GM21360 (cell line): ENCODE results near the gene SPHKAP.
"Not testable (repeated sequence)": the region's sequence is repeated elsewhere in the genome, so short reads cannot be mapped to it uniquely, and the experiment has no call there.

Source experiments
- ATAC-seq: cut with Tn5 transposase; IDR thresholded peaks from one replicate; pipeline ENCODE4 v1.9.1; 2021; ENCODE audit warnings: mild to moderate bottlenecking, moderate library complexity; ENCODE audit not compliant: unreplicated experiment

SPHKAP gene

DNA sequence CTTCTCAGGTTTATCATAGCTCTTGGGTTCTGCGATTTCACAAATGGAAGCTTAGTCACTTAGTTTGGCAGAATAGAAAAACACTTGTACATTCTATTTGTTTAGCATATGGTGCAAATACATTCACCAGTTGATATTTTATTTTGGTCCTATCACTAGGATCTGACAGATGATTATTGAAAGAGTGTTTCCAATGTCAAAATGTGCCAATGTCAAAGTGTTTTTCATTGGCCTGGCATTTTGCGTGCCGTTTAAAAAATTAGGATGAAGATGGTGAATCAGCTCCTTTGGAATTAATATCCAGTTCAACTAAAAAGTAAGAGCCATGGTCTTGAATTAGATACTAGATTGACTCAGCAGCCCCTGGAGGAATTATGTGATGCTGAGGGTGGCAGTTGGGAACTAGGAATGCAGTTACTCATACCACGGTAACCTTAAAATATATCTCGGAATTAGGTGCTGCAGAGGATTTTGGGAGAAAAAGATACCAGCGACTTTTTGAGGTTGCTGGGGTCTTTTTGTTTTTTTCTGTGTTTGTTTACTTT lies 87.0 kb downstream of the SPHKAP start:
- no peak for ATAC-seq

GRCh38 chr2:228092056-228092455 lies 89.4 kb downstream of the SPHKAP start:
- no peak for ATAC-seq

DNA sequence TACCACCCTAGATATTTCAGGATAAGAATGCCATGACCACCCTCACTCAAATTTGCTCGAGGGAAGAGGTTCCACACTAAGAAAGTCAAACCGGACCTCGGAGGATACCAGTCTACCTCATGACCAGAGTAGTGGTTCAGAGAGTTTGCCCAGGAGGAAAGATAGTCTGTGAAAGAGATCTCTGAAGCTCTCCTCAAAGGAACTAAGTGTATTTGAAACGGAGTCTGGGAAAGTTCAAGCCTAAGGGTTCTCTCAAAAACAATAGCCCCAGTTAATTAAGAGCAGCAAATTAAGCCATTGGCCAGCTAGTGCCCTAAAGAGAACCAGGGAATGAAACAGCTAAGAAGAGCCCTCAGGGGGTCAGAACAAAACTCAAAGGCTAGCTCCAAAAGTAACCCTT lies 94.9 kb downstream of the SPHKAP start:
- no peak for ATAC-seq

GRCh38 chr2:228084717-228085116 lies 96.8 kb downstream of the SPHKAP start:
- no peak for ATAC-seq

DNA sequence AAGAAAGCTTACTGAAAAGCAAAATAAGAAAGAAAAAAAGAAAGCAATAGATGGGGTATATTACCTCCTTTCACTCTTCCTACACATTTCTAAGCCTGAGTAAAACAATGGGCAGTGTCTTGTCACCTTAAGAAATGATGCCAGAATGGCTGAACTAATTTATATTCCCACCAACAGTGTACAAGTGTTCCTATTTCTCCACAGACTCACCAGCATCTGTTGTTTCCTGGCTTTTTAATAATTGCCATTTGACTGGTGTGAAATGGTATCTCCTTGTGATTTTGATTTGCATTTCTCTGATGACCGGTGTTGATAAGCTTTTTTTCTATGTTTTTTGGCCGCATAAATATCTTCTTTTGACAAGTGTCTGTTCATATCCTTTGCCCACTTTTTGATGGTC lies 98.4 kb downstream of the SPHKAP start:
- no peak for ATAC-seq

- ATAC-seq = no peak
Observed at GRCh38 chr2:228082571-228082970, 98.9 kb downstream of the SPHKAP start.

DNA sequence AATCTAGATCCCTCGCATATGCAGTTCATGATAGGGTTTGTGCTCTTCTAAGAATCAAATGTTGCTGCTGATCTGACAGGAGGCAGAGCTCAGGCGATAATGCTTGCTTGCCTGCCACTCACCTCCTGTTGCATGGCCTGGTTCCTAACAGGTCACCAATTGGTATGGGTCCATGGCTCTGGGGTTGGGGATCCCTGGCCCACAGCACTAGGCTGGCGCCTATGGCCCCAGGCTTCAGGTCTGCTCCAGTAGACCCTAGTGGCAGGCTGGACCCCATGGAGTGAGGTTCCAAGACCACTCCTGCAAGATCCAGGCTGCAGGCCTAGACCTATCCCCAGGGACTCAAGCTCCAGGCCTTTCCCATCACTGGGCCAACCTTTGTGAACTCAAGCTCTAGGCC lies 102.3 kb downstream of the SPHKAP start:
- no peak for ATAC-seq

GRCh38 chr2:228076695-228077094 lies 104.8 kb downstream of the SPHKAP start:
- ATAC-seq = not testable (repeated sequence)

GRCh38 chr2:228072669-228073068 lies 108.8 kb downstream of the SPHKAP start:
- ATAC-seq = no peak

GRCh38 chr2:228067309-228067708 lies 114.2 kb downstream of the SPHKAP start:
- ATAC-seq = no peak

- ATAC-seq = no peak
Observed at GRCh38 chr2:228066126-228066798, 115.2 kb downstream of the SPHKAP start.

- ATAC-seq = no peak
Observed at GRCh38 chr2:228065686-228066085, 115.8 kb downstream of the SPHKAP start.

GRCh38 chr2:228064796-228065315 lies 116.6 kb downstream of the SPHKAP start:
- no peak for ATAC-seq

- ATAC-seq = no peak
Observed at GRCh38 chr2:228064024-228064423, 117.5 kb downstream of the SPHKAP start.

GRCh38 chr2:228063558-228063957 lies 117.9 kb downstream of the SPHKAP start:
- no peak for ATAC-seq

DNA sequence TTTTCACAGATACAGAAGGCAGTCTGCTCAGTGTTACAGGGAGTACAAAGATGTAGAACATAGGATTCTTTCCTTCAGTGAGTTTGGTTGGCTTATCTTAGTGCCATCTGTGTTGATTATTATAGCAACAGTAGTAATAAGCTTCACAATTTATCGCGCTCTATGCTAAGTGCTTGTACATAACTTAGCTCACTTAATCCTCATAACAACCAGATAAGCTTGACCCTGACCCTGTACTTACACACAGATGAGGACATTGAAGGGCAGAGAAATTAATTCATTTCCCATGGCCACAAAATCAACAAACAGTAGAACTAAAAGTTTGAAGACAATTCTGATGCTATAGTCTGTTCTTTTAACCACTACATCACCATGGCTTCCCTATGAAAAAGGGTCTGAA lies 121.8 kb downstream of the SPHKAP start:
- no peak for ATAC-seq

- ATAC-seq = no peak
Observed at GRCh38 chr2:228056293-228057097, 125.0 kb downstream of the SPHKAP start.

DNA sequence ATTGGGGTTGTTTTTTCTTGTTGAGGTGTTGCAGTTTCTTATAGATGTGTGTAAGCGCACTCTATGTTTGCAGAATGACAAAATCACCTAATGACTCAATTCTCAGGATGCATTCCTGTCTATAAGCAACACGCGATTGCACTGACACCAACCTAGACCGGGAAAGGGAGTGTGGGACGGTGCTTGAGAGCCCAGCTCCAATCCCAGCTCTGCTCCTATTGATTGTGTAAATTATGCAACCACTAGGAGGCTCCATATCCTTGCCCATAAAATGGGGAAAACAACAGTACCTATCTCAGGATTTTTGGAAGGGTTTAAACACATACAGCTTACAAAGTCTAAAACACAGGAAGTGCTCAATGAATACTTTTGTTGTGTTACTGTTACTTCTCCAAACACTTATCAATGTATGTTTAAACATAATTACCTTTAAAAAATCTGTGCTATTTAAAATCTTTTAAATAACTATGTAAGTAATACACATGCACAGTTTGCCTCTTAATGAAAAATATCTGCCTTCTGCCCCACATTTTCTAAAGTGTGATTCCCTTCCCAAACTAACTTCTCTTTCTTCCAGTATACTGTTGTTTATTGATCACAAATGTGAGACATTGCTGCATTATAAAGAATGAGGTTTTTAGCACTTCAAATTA lies 132.5 kb downstream of the SPHKAP start:
- ATAC-seq = no peak

DNA sequence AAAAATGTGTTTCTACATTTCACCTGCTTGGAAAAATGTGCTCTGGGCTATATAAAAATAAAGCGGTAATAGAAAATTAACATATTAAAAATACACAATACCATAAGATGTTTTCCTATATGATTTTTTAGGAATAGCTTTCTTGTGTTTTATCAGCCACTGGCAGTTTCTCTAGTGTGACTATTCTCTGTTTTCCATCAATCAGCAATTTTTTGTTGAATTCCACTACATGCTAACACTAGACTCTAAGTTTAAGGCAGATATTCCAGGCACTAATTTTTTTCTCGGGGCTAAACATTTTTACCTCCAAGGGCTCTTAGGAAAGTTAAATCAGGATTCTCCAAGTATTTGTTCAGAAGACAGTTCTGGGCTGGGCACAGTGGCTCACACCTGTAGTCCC lies 140.5 kb downstream of the SPHKAP start:
- ATAC-seq = no peak

DNA sequence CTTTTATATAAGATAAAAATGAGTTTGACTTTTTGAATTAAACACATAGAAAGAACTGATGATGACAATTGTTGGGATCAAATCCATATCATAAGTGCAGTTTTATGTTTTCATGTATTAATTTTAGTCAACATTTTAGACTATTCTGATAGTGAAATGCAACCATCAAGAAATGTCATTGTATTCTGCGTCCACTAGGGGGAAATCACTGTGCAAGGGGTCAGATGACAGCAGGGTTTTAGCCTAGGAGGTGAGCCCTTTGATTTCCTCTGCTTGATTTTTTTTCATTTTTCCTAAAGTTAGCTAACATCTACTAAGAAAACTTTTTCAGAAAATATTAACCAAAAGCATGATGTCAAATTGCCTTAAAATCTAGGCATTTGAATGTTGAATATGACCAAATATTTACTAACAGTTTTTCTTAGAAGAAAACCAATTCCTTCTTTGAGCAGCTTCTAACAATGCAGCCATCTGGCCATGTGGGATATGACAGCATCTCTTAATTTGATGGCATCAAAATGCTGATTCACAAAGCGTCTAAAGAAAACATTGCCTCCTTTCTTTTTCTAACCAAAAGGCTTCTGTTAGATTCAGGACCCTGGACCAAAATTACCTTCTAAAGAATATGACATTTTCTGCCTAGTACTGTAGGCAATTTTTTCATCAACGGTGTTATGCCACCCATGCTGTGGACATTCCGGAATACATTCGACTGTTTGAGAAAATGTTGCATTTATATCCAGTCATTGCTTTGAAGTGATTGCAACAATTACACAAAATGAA lies 141.5 kb downstream of the SPHKAP start:
- ATAC-seq = peak; percentile 94

DNA sequence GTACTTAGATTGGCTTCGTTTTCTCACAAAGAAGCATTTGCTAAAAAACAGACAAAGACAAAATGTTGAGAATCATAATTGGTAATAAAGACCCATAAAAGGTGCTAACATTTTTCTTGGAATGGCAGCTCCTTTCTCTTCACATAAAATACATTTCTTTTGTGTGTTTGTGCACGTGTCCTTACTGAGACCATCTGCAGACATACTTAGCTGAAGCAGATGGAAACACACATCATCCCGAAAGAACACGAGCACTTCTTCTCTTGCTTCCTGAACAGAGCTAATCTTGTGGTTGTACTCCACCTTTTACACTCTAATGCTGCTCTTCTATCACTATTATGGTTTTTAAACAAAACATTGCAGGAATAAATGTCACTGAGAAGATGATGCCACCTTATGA lies 142.5 kb downstream of the SPHKAP start:
- ATAC-seq = no peak
